GM19372 (cell line): ENCODE results near the gene TRUB2.
"Not testable (repeated sequence)": the region's sequence is repeated elsewhere in the genome, so short reads cannot be mapped to it uniquely, and the experiment has no call there.

Experiments
- ATAC-seq: cut with Tn5 transposase; IDR thresholded peaks from one replicate; pipeline ENCODE4 v1.9.1; 2021; ENCODE audit warnings: mild to moderate bottlenecking, low read depth, moderate library complexity; ENCODE audit not compliant: unreplicated experiment

The TRUB2 gene

GRCh38 chr9:128304136-128304970 is 17.9 kb downstream of the TRUB2 start:
- ATAC-seq = no peak

- no peak for ATAC-seq
Measured at GRCh38 chr9:128298535-128299482, 23.4 kb downstream of the TRUB2 start.

- ATAC-seq = no peak
Measured at GRCh38 chr9:128297221-128297773, 24.9 kb downstream of the TRUB2 start.

GRCh38 chr9:128296340-128297220 is 25.7 kb downstream of the TRUB2 start:
- no peak for ATAC-seq

GRCh38 chr9:128294142-128294541 is 28.1 kb downstream of the TRUB2 start:
- no peak for ATAC-seq

GRCh38 chr9:128293091-128293490 is 29.2 kb downstream of the TRUB2 start:
- no peak for ATAC-seq

GRCh38 chr9:128292009-128292408 is 30.2 kb downstream of the TRUB2 start:
- ATAC-seq = no peak

GRCh38 chr9:128288273-128289004 is 33.8 kb downstream of the TRUB2 start:
- ATAC-seq = no peak

- ATAC-seq = no peak
Measured at GRCh38 chr9:128286440-128286839, 35.8 kb downstream of the TRUB2 start.

GRCh38 chr9:128285033-128285784 is 37.0 kb downstream of the TRUB2 start:
- ATAC-seq = no peak

GRCh38 chr9:128282500-128282899 is 39.7 kb downstream of the TRUB2 start:
- ATAC-seq = no peak

GRCh38 chr9:128280084-128280622 is 42.1 kb downstream of the TRUB2 start:
- ATAC-seq = no peak

- ATAC-seq = not testable (repeated sequence)
Measured at GRCh38 chr9:128279088-128280073, 42.9 kb downstream of the TRUB2 start.

GRCh38 chr9:128276574-128277270 is 45.5 kb downstream of the TRUB2 start:
- no peak for ATAC-seq

- peak; percentile 97 for ATAC-seq
Measured at GRCh38 chr9:128276008-128276573, 46.2 kb downstream of the TRUB2 start, which contains the start of gene SWI5. SWI5 (plus strand) TSS chr9:128276276.
